HL-60/S4 (cell line): Measurements from ENCODE around the gene TBK1.
"Not testable (repeated sequence)": the region's sequence is repeated elsewhere in the genome, so short reads cannot be mapped to it uniquely, and the experiment has no call there.

Experiments
- in situ Hi-C: fragments of 300-500 bp; cut with MboI; formaldehyde crosslinking; loops from 2 replicates; pipeline ENCODE4 v1.14.3; 2022; ENCODE audit warnings: low sequenced_read_pairs

The TBK1 gene

DNA sequence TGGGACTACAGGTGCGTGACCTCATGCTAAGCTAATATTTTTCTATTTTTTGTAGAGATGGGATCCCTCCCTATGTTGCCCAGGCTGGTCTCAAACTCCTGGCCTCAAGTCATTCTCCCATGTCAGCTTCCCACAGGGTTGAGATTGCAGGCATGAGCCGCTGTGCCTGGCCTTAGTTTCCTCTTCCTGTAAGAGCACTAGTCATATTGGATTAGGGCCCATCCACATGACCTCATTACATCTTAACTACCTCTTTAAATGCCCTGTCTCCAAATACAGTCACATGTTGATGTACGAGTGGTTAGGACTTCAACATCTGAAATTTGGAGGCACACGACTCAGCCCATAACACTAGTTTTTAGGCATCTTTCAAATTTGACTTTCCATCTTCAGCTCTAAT, 86.2 kb downstream of the TBK1 start:
- in situ Hi-C loops: no loop called here

GRCh38 chr12:64542409-64543047, 90.6 kb downstream of the TBK1 start:
- in situ Hi-C loops: not testable (repeated sequence)

DNA sequence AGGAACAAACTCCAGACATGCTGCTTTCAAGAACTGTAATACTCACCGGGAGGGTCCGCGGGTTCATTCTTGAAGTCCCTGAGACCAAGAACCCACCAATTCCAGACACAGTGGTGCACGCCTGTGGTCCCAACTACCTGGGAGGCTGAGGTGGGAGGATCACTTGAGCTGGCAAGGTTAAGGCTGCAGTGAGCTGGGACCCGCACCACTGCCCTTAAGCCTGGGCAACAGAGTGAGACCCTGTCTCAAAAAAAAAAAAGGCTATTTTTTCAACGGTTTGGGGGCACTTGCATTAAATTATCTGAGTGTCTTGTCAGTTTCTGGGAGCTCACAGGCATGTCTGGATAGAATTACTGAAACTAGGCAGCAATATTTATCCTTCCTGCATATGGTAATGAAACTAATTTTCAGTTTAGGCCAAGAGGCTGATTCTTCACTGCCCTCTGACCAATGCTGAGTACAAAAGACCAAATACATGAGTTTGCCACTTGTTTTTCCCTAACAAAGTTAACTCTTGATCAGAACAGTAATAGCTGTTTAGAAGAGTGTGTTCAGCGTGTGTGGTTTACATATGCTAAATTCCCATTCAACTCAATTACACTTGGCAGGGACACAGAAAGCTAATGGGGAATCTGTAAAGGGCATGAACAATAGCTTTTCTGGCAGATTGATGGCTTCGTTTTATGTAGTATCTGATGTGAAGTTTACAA, 92.6 kb downstream of the TBK1 start:
- in situ Hi-C loops: no loop called here

DNA sequence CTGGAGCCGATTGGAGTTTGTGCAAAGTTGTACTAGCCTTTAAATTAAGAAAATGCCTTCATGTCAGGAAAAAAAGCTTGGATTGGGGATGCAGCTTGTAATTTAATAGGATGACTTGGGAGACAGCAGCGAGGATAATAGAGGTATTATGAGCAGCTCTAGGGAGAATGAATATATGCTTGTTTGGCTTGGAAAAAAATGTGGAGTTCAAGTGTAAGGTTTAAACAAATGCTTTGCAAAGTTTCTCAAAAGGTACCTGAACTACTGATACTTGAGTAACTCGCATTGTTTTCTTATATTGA, 93.1 kb downstream of the TBK1 start:
- in situ Hi-C loops: no loop called here

DNA sequence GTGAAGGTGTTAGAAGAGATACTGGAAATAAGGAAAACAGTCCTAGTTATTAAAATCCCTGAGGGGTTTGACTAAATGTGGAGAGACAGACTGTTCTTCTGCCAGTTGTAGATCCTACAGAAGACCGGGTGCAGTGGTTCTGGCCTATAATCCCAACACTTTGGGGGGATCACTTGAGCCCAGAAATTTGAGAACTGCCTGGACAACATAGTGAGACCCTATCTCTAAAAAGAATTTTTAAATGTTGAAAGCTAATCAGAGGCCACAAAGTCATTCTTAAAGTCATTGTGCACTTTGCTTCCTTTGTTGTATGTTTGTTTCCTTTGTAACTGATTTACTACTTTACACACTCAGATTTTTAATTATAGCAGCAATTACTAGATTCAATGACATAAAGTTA, 97.2 kb downstream of the TBK1 start:
- in situ Hi-C loops: no loop called here

DNA sequence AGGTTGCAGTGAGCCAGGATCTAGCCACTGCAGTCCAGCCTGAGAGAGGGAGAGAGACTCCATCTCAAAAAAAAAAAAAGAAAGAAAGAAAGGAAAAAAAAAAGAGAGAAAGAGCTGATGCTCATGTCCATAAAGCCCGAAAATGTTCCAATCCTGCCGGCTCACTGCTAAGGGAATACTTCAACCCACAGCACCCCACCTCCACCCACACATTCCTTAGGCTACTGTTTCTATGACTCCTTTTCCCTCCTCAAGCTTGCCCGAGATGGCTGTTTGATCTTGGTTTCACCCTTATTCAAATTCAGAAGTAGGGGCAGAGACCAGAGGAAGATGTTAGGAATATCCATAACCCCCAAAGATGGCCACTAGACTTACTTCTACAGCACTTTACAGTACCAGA, 98.8 kb downstream of the TBK1 start:
- in situ Hi-C loops: loop anchor here (10.0 kb wide), 1 partner anchor 154 kb away; no protein-coding TSS in a partner anchor

DNA sequence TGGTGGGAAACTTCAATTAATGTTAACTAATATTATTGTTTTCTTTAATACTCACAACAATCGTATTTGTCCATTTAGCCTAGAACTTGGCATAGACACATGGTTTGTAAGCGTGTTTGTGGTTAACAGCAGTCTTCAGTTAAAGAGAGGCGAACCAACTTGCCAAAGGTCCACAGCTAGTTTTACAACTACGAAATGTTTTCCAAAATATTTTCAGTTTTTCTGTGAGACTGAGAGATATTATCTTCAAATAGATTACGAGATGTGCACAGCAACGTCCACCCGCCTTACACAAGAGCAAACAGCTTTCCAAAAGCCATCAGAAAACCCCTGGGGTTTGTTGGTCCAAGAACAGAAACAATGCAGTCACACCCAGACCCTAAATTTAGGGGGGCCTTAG, 99.8 kb downstream of the TBK1 start:
- in situ Hi-C loops: loop anchor here (10.0 kb wide), 1 partner anchor 153 kb away; no protein-coding TSS in a partner anchor
